Measurements from ENCODE around the gene GOSR1. TPM values are rescaled to one million over a fixed set of nuclear protein-coding genes. Genes with fewer than 3 reads are reported as not detected.

Gene GOSR1
- total and polyA plus RNA-seq, 4 donors, result 14.8 to 45.1 (median 32.1) TPM

DNA sequence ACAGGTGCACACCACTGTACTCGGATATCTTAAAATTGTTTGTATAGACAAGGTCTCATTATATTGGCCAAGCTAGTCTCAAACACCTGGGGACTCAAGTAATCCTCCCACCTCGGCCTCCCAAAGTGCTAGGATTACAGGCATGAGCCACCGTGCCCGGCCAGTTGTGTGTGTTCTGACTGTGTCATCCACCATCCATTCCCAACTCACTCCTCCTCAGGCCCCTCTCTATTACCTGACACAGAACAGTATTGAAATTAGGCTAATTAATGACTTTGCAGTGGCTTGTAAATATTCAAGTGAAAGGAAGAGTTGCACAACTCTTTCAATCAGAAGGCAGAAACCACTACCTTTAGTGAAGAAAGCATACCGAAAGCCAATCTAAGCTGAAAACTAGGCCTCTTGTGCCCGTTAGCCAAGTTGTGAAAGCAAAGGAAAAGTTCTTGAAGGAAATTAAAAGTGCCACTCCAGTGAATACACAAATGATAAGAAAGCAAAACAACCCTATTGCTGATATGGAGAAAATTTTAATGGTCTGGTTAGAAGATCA, 28.7 kb downstream of the GOSR1 start:
- 66 to 72% methylated on average over 6 of the region's 6 CpGs for WGBS, 2 donors
- H3K36me3 ChIP-seq (ENCODE audit: control insufficient read depth in 4 of 4, insufficient read depth in 4 of 4, low read length in 4 of 4), result peaks cover 4 to 22% (median 12%) of the 10 kb centered on the region in 4 donors

DNA sequence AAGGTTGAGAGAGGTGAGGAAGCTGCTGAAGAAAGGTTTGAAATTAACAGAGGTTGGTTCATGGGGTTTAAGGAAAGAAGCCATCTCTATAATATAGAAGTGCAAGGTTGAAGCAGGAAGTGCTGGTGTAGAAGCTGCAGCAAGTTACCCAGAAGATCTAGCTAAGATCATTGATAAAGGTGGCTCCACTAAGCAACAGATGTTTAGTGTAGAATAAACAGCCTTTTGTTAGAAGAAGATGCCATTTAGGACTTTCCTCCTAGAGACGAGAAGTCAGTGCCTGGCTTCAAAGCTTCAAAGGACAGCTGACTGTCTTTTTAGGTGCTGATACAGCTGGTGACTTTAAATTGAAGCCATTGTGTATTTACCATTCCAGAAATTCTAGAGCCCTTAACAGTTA, 29.3 kb downstream of the GOSR1 start:
- no peak overlapping the region for H3K27ac ChIP-seq (ENCODE audit: low read depth in 1 of 2, low read length in 1 of 2)
- no peak overlapping the region for H3K4me3 ChIP-seq
- WGBS, 2 donors, result 60 to 76% methylated on average over 1 of the region's 1 CpG
- TF ChIP-seq, protein P1, sequence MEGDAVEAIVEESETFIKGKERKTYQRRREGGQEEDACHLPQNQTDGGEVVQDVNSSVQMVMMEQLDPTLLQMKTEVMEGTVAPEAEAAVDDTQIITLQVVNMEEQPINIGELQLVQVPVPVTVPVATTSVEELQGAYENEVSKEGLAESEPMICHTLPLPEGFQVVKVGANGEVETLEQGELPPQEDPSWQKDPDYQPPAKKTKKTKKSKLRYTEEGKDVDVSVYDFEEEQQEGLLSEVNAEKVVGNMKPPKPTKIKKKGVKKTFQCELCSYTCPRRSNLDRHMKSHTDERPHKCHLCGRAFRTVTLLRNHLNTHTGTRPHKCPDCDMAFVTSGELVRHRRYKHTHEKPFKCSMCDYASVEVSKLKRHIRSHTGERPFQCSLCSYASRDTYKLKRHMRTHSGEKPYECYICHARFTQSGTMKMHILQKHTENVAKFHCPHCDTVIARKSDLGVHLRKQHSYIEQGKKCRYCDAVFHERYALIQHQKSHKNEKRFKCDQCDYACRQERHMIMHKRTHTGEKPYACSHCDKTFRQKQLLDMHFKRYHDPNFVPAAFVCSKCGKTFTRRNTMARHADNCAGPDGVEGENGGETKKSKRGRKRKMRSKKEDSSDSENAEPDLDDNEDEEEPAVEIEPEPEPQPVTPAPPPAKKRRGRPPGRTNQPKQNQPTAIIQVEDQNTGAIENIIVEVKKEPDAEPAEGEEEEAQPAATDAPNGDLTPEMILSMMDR (IDR thresholded peaks at IDR 0.05; ENCODE audit: control extremely low read depth, extremely low read depth), result no peak
- peaks cover 4 to 18% (median 11%) of the 10 kb centered on the region in 4 donors for H3K36me3 ChIP-seq (ENCODE audit: control insufficient read depth in 4 of 4, insufficient read depth in 4 of 4, low read length in 4 of 4)
- H3K27me3 ChIP-seq (ENCODE audit: control insufficient read depth in 3 of 3, insufficient read depth in 3 of 3, low read length in 2 of 3), result no peaks in the 10 kb centered on the region
- H3K4me1 ChIP-seq (ENCODE audit: control insufficient read depth in 5 of 5, insufficient read depth in 5 of 5, low read length in 5 of 5), result peaks cover 0 to 3% (median 0%) of the 10 kb centered on the region in 5 donors
- no peak for ATAC-seq (ENCODE audit: insufficient read depth, low FRiP score)
- no peak for DNase-seq
- H3K9ac ChIP-seq (ENCODE audit: insufficient read depth in 1 of 2, low read length in 2 of 2), result no peak overlapping the region
- no peaks in the 10 kb centered on the region for H3K9me3 ChIP-seq (ENCODE audit: control insufficient read depth in 4 of 4, insufficient read depth in 3 of 4, low read length in 3 of 4)

More for the DNA sequence above, 28.7 kb downstream of the GOSR1 start:
- Histone ChIP-seq H3K27me3 (ENCODE audit: control insufficient read depth in 3 of 3, insufficient read depth in 3 of 3, low read length in 2 of 3) (no peaks in the 10 kb centered on the region), H3K4me1 (ENCODE audit: control insufficient read depth in 5 of 5, insufficient read depth in 5 of 5, low read length in 5 of 5) (peaks cover 0 to 3% (median 0%) of the 10 kb centered on the region in 5 donors), H3K27ac (ENCODE audit: low read depth in 1 of 2, low read length in 1 of 2) (peak overlapping the region in 1 of 2 donors; percentile 2), H3K9ac (ENCODE audit: insufficient read depth in 1 of 2, low read length in 2 of 2) (no peak overlapping the region), H3K9me3 (ENCODE audit: control insufficient read depth in 4 of 4, insufficient read depth in 3 of 4, low read length in 3 of 4) (no peaks in the 10 kb centered on the region), H3K4me3 (no peak overlapping the region)
- DNase-seq (peak in 2 of 3 donors; percentile 6 to 46), ATAC-seq (ENCODE audit: insufficient read depth, low FRiP score) (peak; percentile 11)
- TF ChIP-seq, protein P1 (IDR thresholded peaks at IDR 0.05; ENCODE audit: control extremely low read depth, extremely low read depth), result no peak

DNA sequence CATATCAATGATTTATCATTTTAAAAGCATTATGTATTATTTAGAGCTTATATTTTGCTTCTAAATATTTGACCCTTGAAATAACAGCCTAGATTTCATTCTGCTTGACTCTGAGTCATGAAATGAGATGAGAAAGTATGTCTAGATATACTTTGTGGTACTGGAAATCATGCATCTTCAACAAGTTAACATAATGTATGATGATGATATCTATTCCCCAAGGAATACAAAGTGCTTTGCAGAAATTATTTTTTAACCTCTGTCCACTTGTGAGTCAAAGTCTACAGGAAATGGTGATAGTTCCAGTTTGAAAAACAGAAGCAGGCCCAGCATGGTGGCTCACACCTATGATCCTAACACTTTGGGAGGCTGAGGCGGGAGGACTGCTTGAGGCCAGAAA, 36.1 kb downstream of the GOSR1 start:
- no peak for ATAC-seq (ENCODE audit: insufficient read depth, low FRiP score)
- H3K4me3 ChIP-seq, result no peak overlapping the region
- peaks cover 0 to 7% (median 0%) of the 10 kb centered on the region in 5 donors for H3K4me1 ChIP-seq (ENCODE audit: control insufficient read depth in 5 of 5, insufficient read depth in 5 of 5, low read length in 5 of 5)
- H3K27ac ChIP-seq (ENCODE audit: low read depth in 1 of 2, low read length in 1 of 2), result no peak overlapping the region
- H3K9me3 ChIP-seq (ENCODE audit: control insufficient read depth in 4 of 4, insufficient read depth in 3 of 4, low read length in 3 of 4), result no peaks in the 10 kb centered on the region
- H3K27me3 ChIP-seq (ENCODE audit: control insufficient read depth in 3 of 3, insufficient read depth in 3 of 3, low read length in 2 of 3), result no peaks in the 10 kb centered on the region
- peaks cover under 1 to 18% (median 8%) of the 10 kb centered on the region in 4 donors for H3K36me3 ChIP-seq (ENCODE audit: control insufficient read depth in 4 of 4, insufficient read depth in 4 of 4, low read length in 4 of 4)
- no peak for DNase-seq
- 100% methylated on average over 1 of the region's 1 CpG for WGBS, 2 donors
- TF ChIP-seq, protein P1 (IDR thresholded peaks at IDR 0.05; ENCODE audit: control extremely low read depth, extremely low read depth), result no peak
- no peak overlapping the region for H3K9ac ChIP-seq (ENCODE audit: insufficient read depth in 1 of 2, low read length in 2 of 2)
